GM12878 (cell line): ENCODE results near the gene PARP11. TPM values are rescaled to one million over a fixed set of nuclear protein-coding genes. Genes with fewer than 3 reads are reported as not detected.

Experiments used
- ASH2L ChIP-seq: fragments of 300-600, 200-600 bp; sonication (generic); IDR thresholded peaks from 2 replicates; pipeline ENCODE4 v1.6.1; 2017; ENCODE audit warnings: low read depth, mild to moderate bottlenecking, borderline replicate concordance
- ATF7 ChIP-seq: fragments of 450-650 bp; IDR thresholded peaks from 2 replicates; pipeline ENCODE4 v1.6.1; 2016; ENCODE audit warnings: low read depth, mild to moderate bottlenecking
- BCL11A ChIP-seq: IDR thresholded peaks from 2 replicates; pipeline ENCODE4 v1.6.1; 2011; ENCODE audit warnings: low read depth, low read length
- BCLAF1 ChIP-seq: fragments of 450-650 bp; IDR thresholded peaks from 2 replicates; pipeline ENCODE4 v1.6.1; 2017; ENCODE audit warnings: antibody characterized with exemption, mild to moderate bottlenecking, moderate library complexity
- CREB1 ChIP-seq: IDR thresholded peaks from 2 replicates; pipeline ENCODE4 v1.6.1; 2012; ENCODE audit warnings: low read depth, mild to moderate bottlenecking, inconsistent platforms
- FOS ChIP-seq: IDR thresholded peaks from 3 replicates; pipeline ENCODE4 v1.6.1; 2011; ENCODE audit warnings: borderline replicate concordance; ENCODE audit not compliant: insufficient read length; ENCODE audit errors: extremely low read depth
- KDM1A ChIP-seq: fragments of 200-600 bp; sonication (generic); IDR thresholded peaks from 2 replicates; pipeline ENCODE4 v1.6.1; 2016; ENCODE audit warnings: borderline replicate concordance
- MXI1 ChIP-seq: fragments of 150-350 bp; IDR thresholded peaks from 2 replicates; pipeline ENCODE4 v1.6.1; 2011; ENCODE audit warnings: low read depth, mild to moderate bottlenecking, inconsistent platforms, low read length, improper control_type of control experiment
- MYB ChIP-seq: fragments of 150-350 bp; IDR thresholded peaks from 2 replicates; pipeline ENCODE4 v1.6.1; 2014; ENCODE audit warnings: mild to moderate bottlenecking, low read depth, low read length, borderline replicate concordance
- NBN ChIP-seq: fragments of 450-650 bp; IDR thresholded peaks from 2 replicates; pipeline ENCODE4 v1.6.1; 2016
- PAX8 ChIP-seq: fragments of 450-650 bp; IDR thresholded peaks from 2 replicates; pipeline ENCODE4 v1.6.1; 2017; ENCODE audit warnings: mild to moderate bottlenecking, moderate library complexity
- POLR2AphosphoS2 ChIP-seq: IDR thresholded peaks from 2 replicates; pipeline ENCODE4 v1.6.1; 2011; ENCODE audit warnings: low read depth, mild to moderate bottlenecking, low read length, improper control_type of control experiment, moderate library complexity
- POLR2AphosphoS5 ChIP-seq: IDR thresholded peaks from 2 replicates; pipeline ENCODE4 v1.6.1; 2011; ENCODE audit warnings: mild to moderate bottlenecking, low read length, inconsistent platforms
- RFX5 ChIP-seq: IDR thresholded peaks from 2 replicates; pipeline ENCODE4 v1.6.1; 2011; ENCODE audit warnings: low read depth, low read length, improper control_type of control experiment
- SKIL ChIP-seq: fragments of 450-650 bp; IDR thresholded peaks from 2 replicates; pipeline ENCODE4 v1.6.1; 2017; ENCODE audit warnings: mild to moderate bottlenecking, low read depth, inconsistent platforms; ENCODE audit not compliant: poor library complexity, severe bottlenecking
- STAT1 ChIP-seq: fragments of 450-650 bp; conservative IDR thresholded peaks from 2 replicates; pipeline ENCODE4 v1.6.1; 2014; ENCODE audit warnings: antibody characterized with exemption, mild to moderate bottlenecking
- ZNF622 ChIP-seq: fragments of 450-650 bp; IDR thresholded peaks from 2 replicates; pipeline ENCODE4 v1.6.1; 2017; ENCODE audit warnings: mild to moderate bottlenecking, inconsistent platforms
- polyA plus RNA-seq, 11 experiments: library from polyadenylated mRNA; depleted of rRNA in 4 of 11; unstranded in 6 of 11; stranded (reverse) in 5 of 11; fragments of >200 nt; fragmentation: Nextera tagmentation in 4 of 11; fragmentation: Illumina TruSeq in 1 of 11; extraction: Ambion mirVana in 4 of 11; extraction: Trizol in 1 of 11; gene quantifications; 1 replicate in 1 of 11; 2 replicates in 10 of 11; pipeline versions ENCODE4 v1.2.1 to v1.2.3, GENCODE V29; 2011 to 2016; ENCODE audit warnings: inconsistent platforms in 2 of 11, missing spikeins in 2 of 11, low read depth in 1 of 11
- total RNA-seq, 4 experiments: library from RNA; depleted of rRNA in 3 of 4; stranded (reverse); fragments of >200 nt in 3 of 4; fragmentation: Illumina TruSeq in 1 of 4; extraction: Trizol in 1 of 4; gene quantifications; 2 replicates each; pipeline versions ENCODE4 v1.2.1 to v1.2.3, GENCODE V29; 2013 to 2021
- TF ChIP-seq, protein P1 (sequence below): IDR thresholded peaks from 2 replicates; pipeline ENCODE4 v1.6.1; 2012; ENCODE audit warnings: low read depth, low read length, improper control_type of control experiment
- TF ChIP-seq, protein P2 (sequence below): IDR thresholded peaks from 2 replicates; pipeline ENCODE4 v1.6.1; 2011; ENCODE audit warnings: borderline replicate concordance, low read depth, mild to moderate bottlenecking, moderate library complexity, mixed read lengths, low read length; ENCODE audit not compliant: insufficient read depth; ENCODE audit errors: extremely low read length
- TF ChIP-seq, protein P3 (sequence below): IDR thresholded peaks from 2 replicates; pipeline ENCODE4 v1.6.1; 2012; ENCODE audit warnings: mild to moderate bottlenecking, low read depth, low read length

PARP11 gene
- total and polyA plus RNA-seq, 10 of the 15 experiments (the other 5 are each of a cell fraction or from before 2014, with no cell fraction given), result 3.0 to 14.1 (median 6.3) TPM

DNA sequence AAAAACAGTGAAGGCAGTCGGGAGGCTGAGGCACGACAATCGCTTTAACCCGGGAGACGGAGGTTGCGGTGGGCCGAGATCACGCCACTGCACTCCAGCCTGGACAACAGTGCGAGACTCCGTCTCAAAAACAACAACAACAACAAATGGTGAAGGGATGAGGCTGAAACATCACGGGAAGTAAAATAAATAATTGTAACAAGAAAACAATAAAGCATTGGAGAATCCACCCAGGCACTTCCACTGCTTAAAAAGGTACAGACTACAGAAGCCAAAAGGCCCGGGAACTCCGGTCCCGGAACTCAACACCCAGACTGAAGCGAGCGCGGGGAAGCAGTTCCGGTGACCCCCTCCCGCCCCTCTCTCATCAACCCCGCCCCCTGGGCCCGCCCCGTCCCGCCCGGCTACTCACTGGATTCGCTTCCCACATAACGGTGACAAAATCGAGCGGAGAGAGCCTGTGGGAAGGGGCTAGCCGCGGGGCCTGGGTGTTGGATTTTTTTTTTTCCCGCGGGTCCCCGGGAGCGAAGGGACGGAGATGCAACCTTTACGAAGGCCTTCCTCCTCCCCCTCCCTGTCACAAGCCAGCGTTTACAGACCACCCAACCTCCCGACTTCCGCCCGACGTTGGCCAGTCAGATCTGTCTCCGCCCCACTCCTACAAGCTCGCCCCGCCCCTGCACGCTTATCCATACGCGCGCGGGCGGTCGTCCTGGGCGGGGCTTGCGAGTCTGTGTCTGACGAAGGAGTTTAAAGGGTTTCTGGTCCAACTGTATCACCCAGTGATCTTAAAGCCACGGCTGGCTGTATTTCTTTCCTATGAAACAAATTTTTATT lies at the start of gene PARP11 (continued):
- TF ChIP-seq ZNF622, result no peak
- no peak for TF ChIP-seq BCLAF1
- TF ChIP-seq PAX8, result no peak
- TF ChIP-seq ASH2L, result no peak
- no peak for TF ChIP-seq FOS
- TF ChIP-seq RFX5, result 0 out of 2 replicates have a peak, but pooled peaks have one; percentile 25
- TF ChIP-seq SKIL, result no peak
- no peak for TF ChIP-seq MXI1
- peak; percentile 51; the same call in 1 of the 2 replicates for TF ChIP-seq NBN
- TF ChIP-seq, protein P1, sequence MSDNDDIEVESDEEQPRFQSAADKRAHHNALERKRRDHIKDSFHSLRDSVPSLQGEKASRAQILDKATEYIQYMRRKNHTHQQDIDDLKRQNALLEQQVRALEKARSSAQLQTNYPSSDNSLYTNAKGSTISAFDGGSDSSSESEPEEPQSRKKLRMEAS, result no peak
- no peak for TF ChIP-seq KDM1A
- TF ChIP-seq, protein P2, sequence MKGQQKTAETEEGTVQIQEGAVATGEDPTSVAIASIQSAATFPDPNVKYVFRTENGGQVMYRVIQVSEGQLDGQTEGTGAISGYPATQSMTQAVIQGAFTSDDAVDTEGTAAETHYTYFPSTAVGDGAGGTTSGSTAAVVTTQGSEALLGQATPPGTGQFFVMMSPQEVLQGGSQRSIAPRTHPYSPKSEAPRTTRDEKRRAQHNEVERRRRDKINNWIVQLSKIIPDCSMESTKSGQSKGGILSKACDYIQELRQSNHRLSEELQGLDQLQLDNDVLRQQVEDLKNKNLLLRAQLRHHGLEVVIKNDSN, result no peak
- TF ChIP-seq POLR2AphosphoS2, result no peak; the same call in 1 of the 2 replicates
- no peak for TF ChIP-seq BCL11A
- peak; percentile 78 for TF ChIP-seq CREB1
- peak; percentile 77 for TF ChIP-seq POLR2AphosphoS5
- TF ChIP-seq STAT1, result no peak
- TF ChIP-seq MYB, result no peak
- no peak for TF ChIP-seq ATF7
- TF ChIP-seq, protein P3, sequence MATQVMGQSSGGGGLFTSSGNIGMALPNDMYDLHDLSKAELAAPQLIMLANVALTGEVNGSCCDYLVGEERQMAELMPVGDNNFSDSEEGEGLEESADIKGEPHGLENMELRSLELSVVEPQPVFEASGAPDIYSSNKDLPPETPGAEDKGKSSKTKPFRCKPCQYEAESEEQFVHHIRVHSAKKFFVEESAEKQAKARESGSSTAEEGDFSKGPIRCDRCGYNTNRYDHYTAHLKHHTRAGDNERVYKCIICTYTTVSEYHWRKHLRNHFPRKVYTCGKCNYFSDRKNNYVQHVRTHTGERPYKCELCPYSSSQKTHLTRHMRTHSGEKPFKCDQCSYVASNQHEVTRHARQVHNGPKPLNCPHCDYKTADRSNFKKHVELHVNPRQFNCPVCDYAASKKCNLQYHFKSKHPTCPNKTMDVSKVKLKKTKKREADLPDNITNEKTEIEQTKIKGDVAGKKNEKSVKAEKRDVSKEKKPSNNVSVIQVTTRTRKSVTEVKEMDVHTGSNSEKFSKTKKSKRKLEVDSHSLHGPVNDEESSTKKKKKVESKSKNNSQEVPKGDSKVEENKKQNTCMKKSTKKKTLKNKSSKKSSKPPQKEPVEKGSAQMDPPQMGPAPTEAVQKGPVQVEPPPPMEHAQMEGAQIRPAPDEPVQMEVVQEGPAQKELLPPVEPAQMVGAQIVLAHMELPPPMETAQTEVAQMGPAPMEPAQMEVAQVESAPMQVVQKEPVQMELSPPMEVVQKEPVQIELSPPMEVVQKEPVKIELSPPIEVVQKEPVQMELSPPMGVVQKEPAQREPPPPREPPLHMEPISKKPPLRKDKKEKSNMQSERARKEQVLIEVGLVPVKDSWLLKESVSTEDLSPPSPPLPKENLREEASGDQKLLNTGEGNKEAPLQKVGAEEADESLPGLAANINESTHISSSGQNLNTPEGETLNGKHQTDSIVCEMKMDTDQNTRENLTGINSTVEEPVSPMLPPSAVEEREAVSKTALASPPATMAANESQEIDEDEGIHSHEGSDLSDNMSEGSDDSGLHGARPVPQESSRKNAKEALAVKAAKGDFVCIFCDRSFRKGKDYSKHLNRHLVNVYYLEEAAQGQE, result no peak
